HG02973 (cell line): ENCODE results near the gene CATSPERD.
"Not testable (repeated sequence)": the region's sequence is repeated elsewhere in the genome, so short reads cannot be mapped to it uniquely, and the experiment has no call there.

Experiments used
- ATAC-seq: cut with Tn5 transposase; IDR thresholded peaks from one replicate; pipeline ENCODE4 v1.9.1; 2021; ENCODE audit warnings: moderate library complexity; ENCODE audit not compliant: unreplicated experiment

Gene CATSPERD

DNA sequence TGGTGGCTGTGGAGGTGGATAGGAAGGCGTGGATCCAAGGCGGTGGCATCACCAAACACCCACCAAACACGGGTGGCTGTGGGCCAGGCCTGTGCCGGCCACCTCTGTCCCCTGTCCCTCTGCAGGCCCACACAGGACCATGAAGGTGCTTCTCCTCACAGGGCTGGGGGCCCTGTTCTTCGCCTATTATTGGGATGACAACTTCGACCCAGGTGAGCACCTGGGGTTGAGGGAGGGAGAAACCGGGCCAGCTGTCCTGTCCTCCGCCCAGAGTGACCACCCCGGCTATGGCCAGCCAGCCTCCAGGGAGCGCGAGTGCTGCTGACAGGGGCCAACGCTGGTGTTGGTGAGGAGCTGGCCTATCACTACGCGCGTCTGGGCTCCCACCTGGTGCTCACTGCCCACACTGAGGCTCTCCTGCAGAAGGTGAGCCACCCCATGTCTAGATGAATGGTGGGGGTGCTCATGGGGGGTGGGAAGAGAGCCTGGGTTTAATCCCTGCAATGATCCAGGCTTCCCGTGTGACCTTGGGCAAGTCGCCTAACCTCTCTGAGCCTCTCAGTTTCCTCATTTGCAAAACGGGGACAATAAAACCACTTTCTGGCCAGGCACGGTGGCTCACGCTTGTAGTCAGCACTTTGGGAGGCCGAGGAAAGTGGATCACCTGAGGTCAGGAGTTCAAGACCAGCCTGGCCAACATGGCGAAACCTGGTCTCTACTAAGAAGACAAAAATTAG, 35.6 kb upstream of the CATSPERD start:
- no peak for ATAC-seq

DNA sequence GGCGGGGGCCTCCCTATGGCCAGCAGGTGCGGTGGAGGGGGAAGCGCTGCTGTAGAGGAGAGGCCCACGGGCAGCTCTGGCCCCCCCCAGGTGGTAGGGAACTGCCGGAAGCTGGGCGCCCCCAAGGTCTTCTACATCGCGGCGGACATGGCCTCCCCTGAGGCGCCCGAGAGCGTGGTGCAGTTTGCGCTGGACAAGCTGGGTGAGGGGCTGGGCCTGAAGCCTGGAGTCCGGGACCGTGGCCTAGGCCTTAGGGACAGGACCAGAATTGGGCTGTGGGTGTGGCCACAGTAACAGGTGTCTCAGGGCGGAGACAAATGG, 34.2 kb upstream of the CATSPERD start:
- no peak for ATAC-seq

- ATAC-seq: peak; percentile 41
Observed at GRCh38 chr19:5686647-5687359, 33.6 kb upstream of the CATSPERD start.

GRCh38 chr19:5687360-5688198, 32.9 kb upstream of the CATSPERD start:
- ATAC-seq: no peak

- not testable (repeated sequence) for ATAC-seq
Observed at GRCh38 chr19:5688262-5688881, 32.1 kb upstream of the CATSPERD start.

DNA sequence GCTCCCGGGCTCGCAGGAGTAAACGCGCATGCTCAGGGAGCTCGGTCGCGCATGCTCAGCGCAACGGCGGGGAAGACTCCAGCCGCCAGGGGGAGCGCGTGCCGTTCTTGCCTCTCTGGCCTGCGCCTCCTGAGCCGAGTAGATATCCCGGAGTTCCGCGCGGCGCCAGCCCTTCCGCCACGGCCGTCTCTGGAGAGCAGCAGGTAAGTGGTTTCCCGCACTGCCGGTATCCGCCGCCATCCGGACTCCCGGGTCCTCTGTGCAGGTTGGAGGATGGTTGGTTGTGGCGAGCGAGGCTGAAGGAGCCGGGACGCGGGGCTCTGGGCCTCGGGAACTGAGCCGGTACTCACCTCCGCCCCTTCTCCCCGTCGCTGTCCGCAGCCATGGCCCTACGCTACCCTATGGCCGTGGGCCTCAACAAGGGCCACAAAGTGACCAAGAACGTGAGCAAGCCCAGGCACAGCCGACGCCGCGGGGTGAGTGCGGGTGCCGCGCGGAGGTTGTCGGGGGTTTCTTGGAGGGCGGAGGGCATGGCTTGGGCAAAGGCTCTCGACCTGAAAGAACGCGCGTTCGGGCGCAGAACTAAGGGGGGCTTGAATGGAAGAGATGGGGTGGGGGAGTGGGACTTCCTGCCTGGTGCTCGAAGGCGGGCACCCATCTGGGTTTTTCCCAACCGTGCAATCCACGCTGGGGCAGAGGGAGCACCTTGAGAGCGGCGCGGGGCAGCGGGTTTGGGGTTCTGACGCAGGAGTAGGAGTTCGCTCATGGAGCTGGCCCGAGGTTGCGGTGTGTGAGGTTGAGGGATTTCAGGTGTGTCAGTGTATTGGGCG, 30.1 kb upstream of the CATSPERD start, which contains the start of gene RPL36:
Gene RPL36, plus strand, starts transcription at position 171 of the 830 bp plus-strand sequence. Its CDS starts 213 bp downstream, at position 384.
- peak; percentile 41 for ATAC-seq

GRCh38 chr19:5690955-5691821, 29.2 kb upstream of the CATSPERD start:
- no peak for ATAC-seq

DNA sequence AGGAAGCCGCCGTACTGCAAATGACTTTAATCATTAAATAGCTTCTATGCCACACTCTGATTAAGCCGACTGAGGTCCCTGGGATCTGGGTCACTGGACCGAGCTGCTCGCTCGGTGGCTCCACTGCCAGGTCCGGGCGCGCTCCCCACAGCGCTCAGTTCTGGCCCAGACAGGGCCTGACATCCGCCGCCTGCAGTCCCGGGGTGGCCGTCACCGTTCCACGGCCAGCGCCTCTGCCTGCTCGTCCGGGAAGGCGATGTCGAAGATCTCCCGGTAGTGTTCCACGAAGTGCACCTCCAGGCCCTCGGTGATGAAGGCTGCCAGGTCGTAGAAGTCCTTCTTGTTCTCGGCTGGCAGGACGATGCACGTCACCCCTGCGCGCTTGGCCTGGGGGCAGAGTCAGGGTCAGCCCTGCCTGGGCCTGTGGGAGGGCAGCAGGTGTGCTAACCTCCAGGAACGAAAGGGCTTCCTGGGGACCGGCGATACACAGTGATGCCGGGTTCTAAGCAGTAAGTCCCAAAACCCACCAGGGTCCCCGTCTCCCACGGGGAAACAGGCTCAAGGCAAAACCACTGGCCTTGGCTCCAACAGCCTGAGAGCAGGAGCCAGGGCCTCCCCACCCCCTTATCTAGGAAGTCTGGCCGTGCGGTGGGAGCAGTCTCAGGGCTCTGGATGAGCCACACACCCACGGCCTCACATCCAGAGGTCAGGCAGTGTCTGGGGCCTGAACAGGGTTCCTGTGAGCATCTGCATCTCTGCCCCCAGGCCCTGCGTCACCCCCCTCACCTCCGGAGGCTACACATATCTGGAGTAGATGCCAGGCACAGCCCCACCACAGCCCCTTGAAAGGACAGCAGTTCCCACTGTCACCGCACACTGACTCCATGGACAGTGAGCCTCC, 28.4 kb upstream of the CATSPERD start:
- ATAC-seq: no peak

- no peak for ATAC-seq
Observed at GRCh38 chr19:5692723-5693194, 27.7 kb upstream of the CATSPERD start.

DNA sequence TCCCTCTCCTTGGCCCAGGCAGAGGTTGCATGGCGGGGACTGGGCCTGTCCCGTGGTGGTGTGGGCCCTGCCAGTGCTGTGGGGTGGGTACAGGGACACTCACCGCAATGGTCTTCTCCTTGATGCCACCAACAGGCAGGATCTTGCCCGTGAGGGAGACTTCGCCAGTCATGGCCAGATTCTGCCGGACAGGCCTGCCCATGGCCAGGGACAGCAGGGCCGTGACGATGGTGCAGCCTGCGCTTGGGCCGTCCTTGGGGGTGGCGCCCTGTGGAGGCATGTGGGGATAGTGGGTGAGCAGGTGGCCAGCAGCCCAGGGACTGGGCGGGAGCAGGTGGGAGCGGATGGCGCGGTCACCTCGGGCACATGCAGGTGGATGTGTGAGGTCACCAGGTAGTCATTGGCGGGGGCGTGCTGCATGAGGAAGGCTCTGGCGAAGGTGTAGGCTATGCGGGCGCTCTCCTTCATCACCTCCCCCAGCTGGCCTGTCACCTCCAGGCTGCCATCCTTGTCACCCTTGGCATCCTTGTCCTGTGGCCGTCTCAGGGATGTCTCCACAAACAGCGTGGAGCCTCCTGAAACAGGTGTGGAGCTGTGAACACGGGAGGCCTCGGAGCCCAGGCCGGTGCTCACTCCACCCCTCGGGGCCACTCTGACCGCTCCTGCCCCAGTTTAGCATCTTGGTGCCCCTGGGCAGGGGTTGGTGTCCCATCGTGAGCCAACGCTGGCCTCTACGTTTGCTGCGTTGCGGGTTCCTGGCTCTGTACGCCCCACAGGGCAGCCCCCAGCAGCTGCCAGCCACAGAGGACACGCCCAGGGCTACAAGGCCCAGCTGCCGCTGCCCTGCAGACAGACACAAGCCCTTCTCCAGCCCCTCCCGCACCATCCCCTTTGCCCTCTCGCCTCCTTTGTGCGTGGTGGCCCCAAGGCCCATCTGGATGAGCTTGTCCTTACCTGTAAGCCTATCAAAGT, 27.0 kb upstream of the CATSPERD start:
- no peak for ATAC-seq

GRCh38 chr19:5694167-5694955, 26.1 kb upstream of the CATSPERD start:
- no peak for ATAC-seq

DNA sequence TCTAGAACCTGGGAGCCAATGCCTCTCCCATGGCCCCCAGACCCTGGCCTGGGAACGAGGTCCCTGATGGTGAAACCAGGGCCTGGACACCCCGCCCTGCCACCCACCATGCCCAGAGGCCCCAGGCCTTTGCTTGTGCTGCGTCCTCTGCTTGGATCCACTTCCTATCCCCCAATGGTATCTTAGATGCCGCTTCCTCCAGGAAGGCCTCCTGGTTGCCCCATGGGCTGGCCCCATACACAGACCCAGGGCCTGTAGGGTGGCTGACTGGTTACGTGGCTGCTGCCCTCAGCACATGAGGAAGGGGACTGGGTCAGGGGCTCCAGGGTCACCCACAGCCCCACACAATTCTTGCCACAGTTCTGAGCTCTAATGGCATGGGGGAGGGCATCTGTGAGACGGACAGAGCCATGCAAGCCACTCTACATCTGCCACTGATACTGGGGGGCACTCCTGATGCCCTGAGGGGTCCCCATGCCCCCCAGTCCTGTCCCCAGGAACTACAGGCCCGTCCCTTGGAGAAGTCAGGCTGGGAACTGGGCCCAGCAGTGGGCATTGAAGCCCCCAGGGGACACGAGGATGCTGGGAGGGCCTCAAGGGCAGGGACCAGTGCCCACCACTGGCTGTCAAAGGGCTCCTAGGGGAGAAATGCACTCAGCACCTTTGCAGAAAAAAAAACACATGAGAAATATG, 25.3 kb upstream of the CATSPERD start:
- ATAC-seq: no peak

GRCh38 chr19:5695649-5696195, 24.7 kb upstream of the CATSPERD start:
- ATAC-seq: no peak

- ATAC-seq: no peak
Observed at GRCh38 chr19:5696196-5697021, 24.0 kb upstream of the CATSPERD start.
